PC-3 (cell line): ENCODE data around the gene FBN3. TPM values are rescaled to one million over a fixed set of nuclear protein-coding genes. Genes with fewer than 3 reads are reported as not detected.
"Not testable (repeated sequence)": the region's sequence is repeated elsewhere in the genome, so short reads cannot be mapped to it uniquely, and the experiment has no call there.

Experiments
- ATAC-seq: fragments of 200-7000 bp; cut with Tn5 transposase; 2 replicates; pipeline ENCODE4 v1.9.1; 2020; ENCODE audit warnings: mild to moderate bottlenecking, moderate library complexity
- BruUV-seq: library from RNA; stranded (reverse); fragments of 400-500 nt; replicated peaks from 2 replicates; lab custom pipeline; 2021; lab: Mats Ljungman, UMichigan
- CTCF ChIA-PET: fragments of 300-600 bp; sonication (Branson Sonifier 250); formaldehyde crosslinking; loops from one replicate; lab custom pipeline; 2022; ENCODE audit warnings: antibody characterized with exemption; lab: Charles Lee
- POLR2A ChIA-PET: fragments of 300-600 bp; sonication (Branson Sonifier 250); formaldehyde crosslinking; loops from one replicate; lab custom pipeline; 2022; ENCODE audit warnings: antibody characterized with exemption; ENCODE audit not compliant: unreplicated experiment; lab: Charles Lee
- DNase-seq: peaks from one replicate; pipeline ENCODE4 v3.0.0-alpha.2; 2015
- H2AFZ ChIP-seq: fragments of 300-600 bp; sonication (generic); 2 replicates; pipeline ENCODE4 v1.6.0; 2016; ENCODE audit warnings: antibody characterized with exemption, low read length
- H3F3A ChIP-seq: fragments of 300-600 bp; sonication (generic); one replicate; pipeline ENCODE4 v1.6.0; 2017; ENCODE audit warnings: antibody characterized with exemption, low read length, control low read depth, mild to moderate bottlenecking; ENCODE audit not compliant: unreplicated experiment
- H3K27ac ChIP-seq: fragments of 300-600 bp; sonication (generic); 2 replicates; pipeline ENCODE4 v1.5.1; 2016; ENCODE audit warnings: mild to moderate bottlenecking, low read length
- H3K27me3 ChIP-seq: fragments of 300-600 bp; sonication (generic); 2 replicates; pipeline ENCODE4 v1.6.1; 2016; ENCODE audit warnings: low read length, mixed read lengths
- H3K36me3 ChIP-seq: fragments of 300-600 bp; sonication (generic); 2 replicates; pipeline ENCODE4 v1.6.1; 2016; ENCODE audit warnings: low read depth, mixed run types, low read length, mixed read lengths
- H3K4me1 ChIP-seq: fragments of 300-600 bp; sonication (generic); 2 replicates; pipeline ENCODE4 v1.5.1; 2016; ENCODE audit warnings: low read length; ENCODE audit not compliant: insufficient read depth
- H3K4me2 ChIP-seq: fragments of 300-600 bp; sonication (generic); 2 replicates; pipeline ENCODE4 v1.6.0; 2016; ENCODE audit warnings: low read length
- H3K4me3 ChIP-seq: fragments of 300-600 bp; sonication (generic); 2 replicates; pipeline ENCODE4 v1.5.1; 2016; ENCODE audit warnings: mild to moderate bottlenecking, low read length, mixed read lengths
- H3K79me2 ChIP-seq: fragments of 300-600 bp; sonication (generic); 2 replicates; pipeline ENCODE4 v1.6.1; 2017; ENCODE audit warnings: low read length, mixed read lengths
- H3K9ac ChIP-seq: fragments of 300-600 bp; sonication (generic); 2 replicates; pipeline ENCODE4 v1.6.0; 2016; ENCODE audit warnings: mild to moderate bottlenecking, low read length
- H3K9me2 ChIP-seq: fragments of 300-600 bp; sonication (generic); replicated peaks from 2 replicates; pipeline ENCODE4 v1.6.1; 2016; ENCODE audit warnings: mixed run types, low read length, mixed read lengths
- H3K9me3 ChIP-seq: fragments of 300-600 bp; sonication (generic); 2 replicates; pipeline ENCODE4 v1.6.1; 2016; ENCODE audit warnings: low read length, mixed read lengths
- H4K20me1 ChIP-seq: fragments of 300-600 bp; sonication (generic); 2 replicates; pipeline ENCODE4 v1.6.1; 2016; ENCODE audit warnings: low read length, mixed read lengths
- CTCF ChIP-seq: fragments of 300-600 bp; sonication (generic); conservative IDR thresholded peaks from 2 replicates; pipeline ENCODE4 v1.5.1; 2017; ENCODE audit warnings: antibody characterized with exemption, low read depth, mild to moderate bottlenecking, low read length
- EZH2 ChIP-seq: fragments of 300-600 bp; sonication (generic); IDR thresholded peaks from one replicate; pipeline ENCODE4 v1.6.1; 2017; ENCODE audit warnings: antibody characterized with exemption, mild to moderate bottlenecking, low read length; ENCODE audit not compliant: unreplicated experiment
- EZH2phosphoT487 ChIP-seq: fragments of 300-600 bp; sonication (generic); IDR thresholded peaks from 2 replicates; pipeline ENCODE4 v1.6.1; 2018; ENCODE audit warnings: mild to moderate bottlenecking, antibody characterized with exemption, low read length, borderline replicate concordance
- intact Hi-C: fragments of 100-400 bp; cut with micrococcal nuclease; formaldehyde crosslinking; loops from 2 replicates; pipeline ENCODE4 v1.9.0; 2023
- total RNA-seq: library from RNA; depleted of rRNA; stranded (reverse); fragments of >200 nt; gene quantifications from 2 replicates; pipeline ENCODE4 v1.2.3, GENCODE V29; 2014

Gene FBN3
- total RNA-seq, 1 experiment from 2014 or later: under 0.01 TPM

- Histone ChIP-seq H3K27me3 (no peaks in the 10 kb centered on the region; the same call in 1 of the 2 replicates), H3K4me1 (peaks cover 16% of the 10 kb centered on the region), H3K4me2 (peak overlapping the region; percentile 71), H2AFZ (no peak overlapping the region), H4K20me1 (no peaks in the 10 kb centered on the region), H3K9ac (no peak overlapping the region), H3K36me3 (no peaks in the 10 kb centered on the region), H3K9me2 (no peaks in the 10 kb centered on the region), H3K9me3 (no peaks in the 10 kb centered on the region), H3K4me3 (no peak overlapping the region), H3F3A (no peaks in the 10 kb centered on the region), H3K27ac (no peak overlapping the region), H3K79me2 (no peaks in the 10 kb centered on the region)
- ATAC-seq: no peak
- ChIA-PET POLR2A (no interaction called here), CTCF (no interaction called here)
- TF ChIP-seq CTCF: no peak
- TF ChIP-seq EZH2: no peak
- no peak for TF ChIP-seq EZH2phosphoT487
- DNase-seq: no peak
- intact Hi-C loops: no loop called here
- no TSS peak for BruUV-seq
Observed at GRCh38 chr19:8155318-8155717, 5.9 kb upstream of the FBN3 start.

- H3K79me2 ChIP-seq, H3K4me3 ChIP-seq, BruUV-seq, H4K20me1 ChIP-seq, H3K27ac ChIP-seq, H3K9me2 ChIP-seq, ATAC-seq, H3K36me3 ChIP-seq, H3F3A ChIP-seq, H3K9me3 ChIP-seq, DNase-seq, CTCF ChIA-PET, intact Hi-C loops, H3K9ac ChIP-seq, H2AFZ ChIP-seq, H3K4me2 ChIP-seq, POLR2A ChIA-PET: not testable (repeated sequence)
- H3K4me1 ChIP-seq: peaks cover 16% of the 10 kb centered on the region
- peaks cover 11% of the 10 kb centered on the region for H3K27me3 ChIP-seq
Observed at GRCh38 chr19:8154014-8154413, 4.6 kb upstream of the FBN3 start.

GRCh38 chr19:8151767-8152035 is 2.3 kb upstream of the FBN3 start:
- TF ChIP-seq EZH2phosphoT487: no peak
- TF ChIP-seq CTCF: no peak
- TF ChIP-seq EZH2: no peak
- ChIA-PET POLR2A (no interaction called here), CTCF (no interaction called here)
- H4K20me1 ChIP-seq: no peaks in the 10 kb centered on the region
- no peak overlapping the region for H3K4me2 ChIP-seq
- H3K27ac ChIP-seq: no peak overlapping the region
- peaks cover 30% of the 10 kb centered on the region for H3K27me3 ChIP-seq
- intact Hi-C loops: no loop called here
- H3F3A ChIP-seq: peaks cover 4% of the 10 kb centered on the region
- H3K79me2 ChIP-seq: no peaks in the 10 kb centered on the region
- ATAC-seq (no peak), DNase-seq (no peak)
- H3K4me1 ChIP-seq: peaks cover 20% of the 10 kb centered on the region
- no peaks in the 10 kb centered on the region for H3K9me2 ChIP-seq
- no peak overlapping the region for H2AFZ ChIP-seq
- H3K9me3 ChIP-seq: no peaks in the 10 kb centered on the region
- no peaks in the 10 kb centered on the region for H3K36me3 ChIP-seq
- BruUV-seq: no TSS peak
- H3K9ac ChIP-seq: no peak overlapping the region
- no peak overlapping the region for H3K4me3 ChIP-seq
